Hippocampal formation (tissue), 2 donors: ENCODE data around the gene CCNL2.
"Not testable (repeated sequence)": the region's sequence is repeated elsewhere in the genome, so short reads cannot be mapped to it uniquely, and the experiment has no call there.

Experiments used
- DNase-seq, 2 donors: peaks; one replicate each; lab custom pipeline; 2025; lab: John Stamatoyannopoulos, UW

The CCNL2 gene

GRCh38 chr1:1419813-1420653, 20.9 kb upstream of the CCNL2 start:
- peak in 1 of 2 donors; percentile 29 for DNase-seq

DNA sequence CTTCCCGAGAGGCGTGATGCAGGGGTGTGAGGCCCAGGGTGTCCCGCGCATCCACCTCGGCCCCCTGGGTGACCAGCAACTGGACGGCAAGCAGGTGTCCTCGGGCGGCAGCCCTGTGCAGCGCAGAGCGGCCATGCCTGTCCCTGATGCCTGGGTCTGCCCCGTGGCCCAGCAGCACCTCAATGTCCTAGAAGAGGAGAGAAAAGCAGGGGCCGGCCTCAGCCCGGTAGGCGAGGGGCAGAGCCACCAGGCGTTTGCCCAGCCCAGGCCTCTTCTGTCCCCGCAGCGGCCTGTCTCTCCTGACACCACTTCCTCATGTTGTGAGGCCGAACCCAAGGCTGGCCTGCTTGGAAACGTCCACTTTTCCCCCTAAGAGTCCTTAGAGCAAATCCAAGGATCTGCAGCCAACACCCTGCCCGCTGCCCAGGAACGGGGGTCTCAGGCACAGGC, 20.3 kb upstream of the CCNL2 start:
- DNase-seq = no peak

DNA sequence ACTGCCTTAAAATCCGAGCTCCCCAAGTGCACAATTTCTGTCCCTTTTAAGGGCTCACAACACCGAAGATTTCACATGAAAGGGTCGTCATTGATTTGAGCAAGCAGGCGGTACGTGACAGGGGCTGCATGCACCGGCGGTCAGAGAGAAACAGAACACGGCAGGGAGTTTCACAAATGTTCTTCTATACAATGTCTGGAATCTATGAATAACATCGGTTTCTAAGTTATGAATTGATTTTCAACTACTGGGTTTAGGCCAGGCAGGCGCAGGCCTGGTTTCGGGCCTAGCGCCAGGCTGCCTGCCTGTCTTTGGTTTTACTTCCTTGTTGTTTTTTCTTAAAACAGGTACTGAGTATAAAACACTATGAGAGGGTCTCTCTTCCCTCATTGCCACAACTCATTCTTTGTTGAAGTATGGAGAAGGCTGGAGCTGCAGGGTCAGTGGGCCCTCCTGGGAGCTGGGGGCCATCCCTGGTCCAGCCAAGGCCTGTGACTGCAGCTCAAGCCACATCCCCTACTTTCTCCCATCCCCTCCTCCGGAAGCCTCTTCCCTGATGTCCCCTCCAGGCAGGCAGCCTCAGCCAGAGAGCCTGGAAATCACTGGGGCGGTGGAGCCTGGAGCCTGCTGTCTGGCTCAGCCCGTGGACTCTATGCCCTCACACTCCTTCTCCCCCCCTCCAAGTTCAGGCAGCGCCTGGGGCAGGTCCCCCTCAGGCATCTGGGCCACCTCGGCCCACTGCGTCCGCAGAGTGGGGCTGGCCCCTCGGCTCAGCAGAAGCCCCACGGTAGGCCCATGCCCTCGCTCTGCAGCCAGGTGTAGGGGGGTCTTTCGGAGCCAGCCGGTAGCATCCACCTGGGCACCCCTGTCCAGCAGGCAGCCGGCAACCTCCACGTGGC, 19.6 kb upstream of the CCNL2 start:
- DNase-seq = no peak

DNA sequence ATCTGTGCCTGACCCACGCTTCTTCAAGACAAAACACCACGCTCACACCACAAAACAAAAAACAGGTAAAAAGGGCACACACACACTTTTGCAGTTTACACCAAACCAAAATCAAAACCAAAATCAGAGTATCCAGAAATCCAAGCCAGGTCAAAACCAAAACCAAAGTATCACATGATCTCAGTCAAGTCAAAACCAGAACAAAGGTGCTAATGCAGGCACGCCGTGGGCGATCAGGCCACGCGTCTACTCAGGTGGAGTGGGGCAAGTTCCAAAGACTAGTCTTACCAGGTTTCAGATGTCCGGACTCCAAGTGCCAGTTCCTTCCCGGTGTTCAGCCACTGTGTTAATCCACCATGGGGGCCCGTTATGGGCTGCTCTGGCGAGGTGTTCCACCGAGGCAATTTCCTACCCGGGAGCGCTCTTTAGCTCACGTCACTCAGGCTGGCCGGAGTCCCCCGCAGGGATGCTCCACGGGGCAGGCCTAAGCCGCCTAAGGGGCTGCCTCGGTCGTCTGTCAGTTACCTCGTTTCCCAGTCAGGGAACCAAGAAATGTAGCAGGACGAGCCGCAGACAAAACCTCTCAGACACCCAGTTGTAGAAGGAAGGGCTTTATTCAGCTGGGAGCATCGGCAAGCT, 18.8 kb upstream of the CCNL2 start:
- not testable (repeated sequence) for DNase-seq

DNA sequence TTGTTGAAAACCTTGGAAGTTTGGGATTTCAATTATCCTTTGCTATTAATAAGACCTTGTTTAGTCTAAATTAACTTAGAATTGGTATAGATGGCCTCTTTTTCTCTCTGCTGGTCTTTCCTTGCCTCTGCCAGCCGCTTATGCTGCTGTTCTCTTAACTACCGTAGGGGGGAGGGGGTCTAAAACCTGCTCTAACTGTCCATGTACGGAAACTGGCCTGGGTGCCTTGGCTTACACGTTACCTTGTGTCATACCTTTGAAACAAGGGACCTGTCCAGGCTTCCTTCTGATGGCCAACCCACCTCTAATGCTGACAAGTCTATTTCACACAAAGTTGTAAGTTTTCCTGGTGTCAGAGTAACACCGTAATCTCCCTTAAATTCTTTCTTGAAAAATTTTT, 18.3 kb upstream of the CCNL2 start:
- not testable (repeated sequence) for DNase-seq

- no peak for DNase-seq
These were observed 16.6 kb upstream of the CCNL2 start for GRCh38 chr1:1415751-1416150.

- DNase-seq = not testable (repeated sequence)
These were observed 13.3 kb upstream of the CCNL2 start for GRCh38 chr1:1412311-1412902.

- no peak for DNase-seq
These were observed 12.5 kb upstream of the CCNL2 start for GRCh38 chr1:1411626-1412025.

DNA sequence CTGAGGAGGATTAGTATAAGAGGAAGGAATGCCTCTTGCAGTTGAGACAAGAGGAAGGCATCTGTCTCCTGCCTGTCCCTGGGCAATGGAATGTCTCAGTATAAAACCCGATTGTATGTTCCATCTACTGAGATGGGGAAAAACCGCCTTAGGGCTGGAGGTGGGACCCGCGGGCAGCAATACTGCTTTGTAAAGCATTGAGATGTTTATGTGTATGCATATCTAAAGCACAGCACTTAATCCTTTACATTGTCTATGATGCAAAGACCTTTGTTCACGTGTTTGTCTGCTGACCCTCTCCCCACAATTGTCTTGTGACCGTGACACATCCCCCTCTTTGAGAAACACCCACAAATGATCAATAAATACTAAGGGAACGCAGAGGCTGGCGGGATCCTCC, 11.1 kb upstream of the CCNL2 start:
- DNase-seq = not testable (repeated sequence)

GRCh38 chr1:1407636-1408318, 8.6 kb upstream of the CCNL2 start:
- no peak for DNase-seq

DNA sequence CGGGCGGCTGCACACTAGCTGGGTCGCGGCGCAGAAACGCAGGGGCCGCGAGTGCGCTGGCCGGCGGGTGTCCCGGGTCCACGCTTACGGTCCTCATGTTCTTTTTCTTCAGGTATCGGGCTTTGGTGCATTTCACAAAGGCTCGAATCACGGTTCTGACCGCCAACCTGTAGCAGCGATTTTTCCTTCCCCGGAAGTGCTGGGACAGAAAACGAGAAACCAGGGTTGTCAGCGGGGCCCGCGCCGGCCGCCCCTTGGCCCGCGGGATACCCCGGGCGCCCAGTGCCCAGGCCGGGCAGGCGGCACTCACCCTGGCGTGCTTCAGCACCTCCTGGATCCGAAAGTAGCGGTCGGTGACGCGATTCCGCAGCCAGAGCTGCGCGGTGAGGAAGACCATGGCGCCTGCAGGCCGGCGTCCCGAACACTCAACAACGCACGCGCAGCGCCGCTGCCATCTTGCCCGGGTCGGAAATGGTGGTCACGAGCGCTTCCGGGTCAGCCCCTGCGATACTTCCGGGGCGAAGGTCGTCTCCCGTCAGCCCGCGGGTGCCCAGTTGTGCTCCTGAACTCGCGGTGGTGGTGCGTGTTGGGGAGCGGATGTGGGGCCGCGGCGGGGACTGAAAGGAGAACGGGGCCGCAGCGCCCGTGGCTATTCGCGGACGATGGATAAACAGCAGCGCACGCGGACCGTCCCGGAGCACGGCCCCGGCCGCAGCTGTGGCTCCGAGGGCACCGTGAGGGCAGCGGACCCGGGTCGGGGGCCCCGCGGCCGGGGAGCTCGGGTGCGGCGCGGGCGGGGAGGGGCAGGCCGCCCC, 7.9 kb upstream of the CCNL2 start, which contains the start of gene MRPL20:
Gene MRPL20 (minus strand): TSS at position 473 of the 815 bp plus-strand sequence. CDS start 76 bp downstream, at position 397.
- DNase-seq = peak; percentile 81 to 89

GRCh38 chr1:1406101-1406820, 7.1 kb upstream of the CCNL2 start:
- DNase-seq = no peak

- DNase-seq = no peak
These were observed 4.5 kb upstream of the CCNL2 start for GRCh38 chr1:1403653-1404052.

- not testable (repeated sequence) for DNase-seq
These were observed 3.8 kb upstream of the CCNL2 start for GRCh38 chr1:1402901-1403392.

DNA sequence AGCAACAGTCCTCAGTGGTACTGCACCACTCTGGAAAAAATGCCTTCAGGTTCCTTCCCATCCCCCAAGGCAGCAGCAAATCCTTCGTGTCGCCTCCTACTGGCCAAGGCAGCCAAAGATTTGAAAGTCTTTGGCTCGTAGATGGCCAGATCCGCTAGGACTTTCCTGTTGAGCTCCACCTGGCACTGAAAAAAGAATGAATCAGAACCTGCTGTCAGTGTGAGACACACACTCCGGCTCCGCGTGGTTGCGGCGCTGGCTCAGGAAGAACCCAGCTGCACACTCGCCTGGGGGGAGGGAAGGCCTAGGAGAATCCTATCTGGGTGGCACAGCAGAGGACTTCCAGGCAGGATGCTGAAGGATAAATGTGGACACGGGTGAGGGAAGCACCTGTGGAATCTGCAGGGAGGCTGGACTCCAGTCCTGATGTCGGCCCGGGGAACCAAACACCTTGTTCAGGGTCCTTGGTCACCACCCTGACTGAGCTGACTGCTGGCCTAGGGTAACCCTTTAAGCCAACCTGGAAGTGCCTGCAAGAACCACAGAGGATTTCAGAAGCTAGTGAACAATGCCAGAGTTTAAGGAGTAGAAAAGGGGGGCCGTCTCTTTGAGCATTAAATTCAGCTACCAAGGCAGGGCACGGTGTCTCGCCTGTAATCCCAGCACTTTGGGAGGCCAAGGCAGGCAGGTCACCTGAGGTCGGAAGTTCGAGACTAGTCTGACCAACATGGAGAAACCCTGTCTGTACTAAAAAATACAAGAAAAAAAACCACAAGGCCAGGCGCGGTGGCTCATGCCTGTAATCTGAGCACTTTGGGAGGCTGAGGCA, 3.2 kb upstream of the CCNL2 start:
- no peak for DNase-seq

- DNase-seq = no peak
These were observed 2.4 kb upstream of the CCNL2 start for GRCh38 chr1:1401457-1402010.

GRCh38 chr1:1400576-1401456, 1.7 kb upstream of the CCNL2 start:
- DNase-seq = no peak
